Smooth muscle cell (in vitro differentiated cells): ENCODE measurements around the gene PTPRO. TPM values are rescaled to one million over a fixed set of nuclear protein-coding genes. Genes with fewer than 3 reads are reported as not detected.

Experiments used
- DNase-seq: peaks from one replicate; lab custom pipeline; 2025; ENCODE audit not compliant: unreplicated experiment; lab: John Stamatoyannopoulos, UW
- H2AFZ ChIP-seq: fragments of 200-600 bp; sonication (generic); 2 replicates; pipeline ENCODE4 v1.6.0; 2016; ENCODE audit warnings: antibody characterized with exemption, low read depth, mild to moderate bottlenecking
- H3F3A ChIP-seq: fragments of 200-600 bp; sonication (generic); 2 replicates; pipeline ENCODE4 v1.6.0; 2017; ENCODE audit warnings: antibody characterized with exemption, low read depth
- H3K27ac ChIP-seq: fragments of 200-600 bp; sonication (generic); 2 replicates; pipeline ENCODE4 v1.5.1; 2016; ENCODE audit warnings: low read depth, mild to moderate bottlenecking
- H3K27me3 ChIP-seq: fragments of 200-600 bp; sonication (generic); 2 replicates; pipeline ENCODE4 v1.6.1; 2016; ENCODE audit warnings: low read depth, mild to moderate bottlenecking
- H3K36me3 ChIP-seq: fragments of 200-600 bp; sonication (generic); 2 replicates; pipeline ENCODE4 v1.5.1; 2016; ENCODE audit warnings: low read depth
- H3K4me1 ChIP-seq: fragments of 200-600 bp; sonication (generic); 2 replicates; pipeline ENCODE4 v1.5.1; 2016; ENCODE audit warnings: low read depth
- H3K4me2 ChIP-seq: fragments of 200-600 bp; sonication (generic); 2 replicates; pipeline ENCODE4 v1.6.0; 2016; ENCODE audit warnings: mild to moderate bottlenecking
- H3K4me3 ChIP-seq: fragments of 200-600 bp; sonication (generic); 2 replicates; pipeline ENCODE4 v1.5.1; 2016; ENCODE audit warnings: mild to moderate bottlenecking
- H3K79me2 ChIP-seq: fragments of 200-600 bp; sonication (generic); 2 replicates; pipeline ENCODE4 v1.6.0; 2016; ENCODE audit warnings: low read depth, mild to moderate bottlenecking
- H3K9ac ChIP-seq: fragments of 200-600 bp; sonication (generic); 2 replicates; pipeline ENCODE4 v1.6.0; 2016; ENCODE audit warnings: low read depth
- H3K9me3 ChIP-seq: fragments of 200-600 bp; sonication (generic); replicated peaks from 2 replicates; pipeline ENCODE4 v1.5.1; 2016; ENCODE audit warnings: low read depth
- H4K20me1 ChIP-seq: fragments of 200-600 bp; sonication (generic); 2 replicates; pipeline ENCODE4 v1.6.0; 2016; ENCODE audit warnings: low read depth
- WGBS: methylation state at CpG from one replicate; pipeline ENCODE4 v1.1.7; 2016; ENCODE audit warnings: low lambda C conversion rate; 5-methylcytosine and 5-hydroxymethylcytosine counted together
- polyA plus RNA-seq: library from polyadenylated mRNA; unstranded; fragments of >200 nt; fragmentation: Nextera tagmentation; extraction: Ambion mirVana; gene quantifications from 2 replicates; pipeline ENCODE4 v1.2.1, GENCODE V29; 2016
- total RNA-seq: library from RNA; depleted of rRNA; stranded (reverse); fragments of >200 nt; gene quantifications from 2 replicates; pipeline ENCODE4 v1.2.3, GENCODE V29; 2014
- TF ChIP-seq, protein P1 (sequence below): fragments of 200-600 bp; sonication (generic); IDR thresholded peaks from 2 replicates; pipeline ENCODE4 v1.5.1; 2017; ENCODE audit warnings: borderline replicate concordance, mild to moderate bottlenecking, antibody characterized with exemption; ENCODE audit not compliant: insufficient read depth, poor library complexity, severe bottlenecking

Gene PTPRO
- total and polyA plus RNA-seq, 2 experiments from 2014 or later, result not detected

DNA sequence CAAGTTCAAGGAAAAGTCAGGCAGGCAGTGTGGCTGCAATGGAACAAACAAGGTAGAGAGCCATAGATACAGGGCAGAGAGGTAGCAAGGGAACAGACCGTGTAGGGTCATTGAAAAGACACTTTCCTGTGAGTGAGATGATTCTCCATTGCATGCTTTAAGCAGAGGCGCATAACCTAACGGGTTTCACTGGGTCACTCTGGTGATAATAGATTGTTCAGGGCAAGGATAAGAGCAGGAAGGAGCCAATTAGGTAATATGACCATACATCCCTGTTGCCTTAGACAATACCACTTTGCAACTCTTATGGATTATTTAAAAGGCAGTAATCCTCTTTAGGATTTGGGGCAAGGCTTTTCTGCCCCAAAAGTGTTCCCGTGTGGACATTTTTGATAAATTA lies 214.1 kb downstream of the PTPRO start:
- H3K4me1 ChIP-seq, result peaks cover 5% of the 10 kb centered on the region
- no peaks in the 10 kb centered on the region for H4K20me1 ChIP-seq
- no peak overlapping the region for H3K27ac ChIP-seq
- 87% methylated on average over 4 of the region's 4 CpGs for WGBS
- no peaks in the 10 kb centered on the region for H3K27me3 ChIP-seq
- DNase-seq, result no peak
- TF ChIP-seq, protein P1, sequence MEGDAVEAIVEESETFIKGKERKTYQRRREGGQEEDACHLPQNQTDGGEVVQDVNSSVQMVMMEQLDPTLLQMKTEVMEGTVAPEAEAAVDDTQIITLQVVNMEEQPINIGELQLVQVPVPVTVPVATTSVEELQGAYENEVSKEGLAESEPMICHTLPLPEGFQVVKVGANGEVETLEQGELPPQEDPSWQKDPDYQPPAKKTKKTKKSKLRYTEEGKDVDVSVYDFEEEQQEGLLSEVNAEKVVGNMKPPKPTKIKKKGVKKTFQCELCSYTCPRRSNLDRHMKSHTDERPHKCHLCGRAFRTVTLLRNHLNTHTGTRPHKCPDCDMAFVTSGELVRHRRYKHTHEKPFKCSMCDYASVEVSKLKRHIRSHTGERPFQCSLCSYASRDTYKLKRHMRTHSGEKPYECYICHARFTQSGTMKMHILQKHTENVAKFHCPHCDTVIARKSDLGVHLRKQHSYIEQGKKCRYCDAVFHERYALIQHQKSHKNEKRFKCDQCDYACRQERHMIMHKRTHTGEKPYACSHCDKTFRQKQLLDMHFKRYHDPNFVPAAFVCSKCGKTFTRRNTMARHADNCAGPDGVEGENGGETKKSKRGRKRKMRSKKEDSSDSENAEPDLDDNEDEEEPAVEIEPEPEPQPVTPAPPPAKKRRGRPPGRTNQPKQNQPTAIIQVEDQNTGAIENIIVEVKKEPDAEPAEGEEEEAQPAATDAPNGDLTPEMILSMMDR, result no peak
- no peaks in the 10 kb centered on the region for H3K9me3 ChIP-seq
- H2AFZ ChIP-seq, result no peak overlapping the region
- no peak overlapping the region for H3K4me2 ChIP-seq
- H3F3A ChIP-seq, result peaks cover 11% of the 10 kb centered on the region
- H3K4me3 ChIP-seq, result no peak overlapping the region
- no peaks in the 10 kb centered on the region for H3K79me2 ChIP-seq
- H3K9ac ChIP-seq, result no peak overlapping the region
- no peaks in the 10 kb centered on the region for H3K36me3 ChIP-seq

DNA sequence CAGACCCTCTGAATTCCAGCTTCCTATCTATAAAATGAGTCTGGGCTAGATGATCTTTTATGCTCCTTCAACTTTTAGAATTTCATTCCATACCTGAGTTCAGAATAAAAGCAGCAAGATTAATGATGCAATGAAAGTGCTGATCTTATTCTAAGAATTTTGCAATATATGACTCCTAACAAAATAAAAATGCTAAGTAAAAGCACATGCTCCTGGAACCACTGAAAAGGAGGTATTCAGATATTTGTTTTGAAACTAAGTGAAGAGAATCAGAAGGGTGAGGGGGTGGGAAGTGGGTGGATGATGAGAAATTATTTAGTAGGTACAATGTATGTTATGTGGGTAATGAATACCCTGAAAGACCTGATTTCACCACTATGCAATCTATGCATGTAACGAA lies 216.6 kb downstream of the PTPRO start:
- peaks cover 11% of the 10 kb centered on the region for H3F3A ChIP-seq
- H3K9me3 ChIP-seq, result no peaks in the 10 kb centered on the region
- H2AFZ ChIP-seq, result no peak overlapping the region
- H3K9ac ChIP-seq, result no peak overlapping the region
- 92% methylated on average over 1 of the region's 1 CpG for WGBS
- DNase-seq, result no peak
- TF ChIP-seq, protein P1, result no peak
- no peaks in the 10 kb centered on the region for H4K20me1 ChIP-seq
- H3K79me2 ChIP-seq, result no peaks in the 10 kb centered on the region
- no peak overlapping the region for H3K27ac ChIP-seq
- H3K36me3 ChIP-seq, result no peaks in the 10 kb centered on the region
- no peaks in the 10 kb centered on the region for H3K27me3 ChIP-seq
- no peak overlapping the region for H3K4me2 ChIP-seq
- H3K4me1 ChIP-seq, result peaks cover 5% of the 10 kb centered on the region
- no peak overlapping the region for H3K4me3 ChIP-seq

DNA sequence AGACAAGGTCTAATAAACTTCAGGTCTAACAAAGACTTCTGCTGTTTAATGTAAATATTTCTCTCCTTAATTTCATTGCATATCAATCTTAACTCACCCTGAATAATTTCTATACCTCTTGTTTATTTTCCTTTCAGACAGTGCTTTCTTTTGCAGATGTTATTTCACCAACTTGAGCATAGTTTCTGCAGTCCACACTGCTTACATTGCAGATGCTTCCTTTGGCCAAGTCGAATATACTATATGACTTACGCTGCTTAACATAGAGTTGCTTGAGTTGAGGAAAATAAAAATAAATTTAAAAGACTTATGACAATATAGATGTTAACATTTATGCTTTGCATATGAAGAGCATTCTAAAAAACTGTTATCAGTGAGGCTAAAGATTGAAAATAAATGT lies 217.7 kb downstream of the PTPRO start:
- TF ChIP-seq, protein P1, result no peak
- Histone ChIP-seq H2AFZ (no peak overlapping the region), H3K9ac (no peak overlapping the region), H3F3A (peaks cover 11% of the 10 kb centered on the region), H3K36me3 (no peaks in the 10 kb centered on the region), H3K4me1 (peaks cover 5% of the 10 kb centered on the region), H3K79me2 (no peaks in the 10 kb centered on the region), H4K20me1 (no peaks in the 10 kb centered on the region), H3K27ac (peak overlapping the region; percentile 30), H3K4me3 (no peak overlapping the region), H3K9me3 (no peaks in the 10 kb centered on the region), H3K4me2 (no peak overlapping the region), H3K27me3 (peaks cover 4% of the 10 kb centered on the region)
- DNase-seq, result no peak
- 77% methylated on average over 2 of the region's 2 CpGs for WGBS

DNA sequence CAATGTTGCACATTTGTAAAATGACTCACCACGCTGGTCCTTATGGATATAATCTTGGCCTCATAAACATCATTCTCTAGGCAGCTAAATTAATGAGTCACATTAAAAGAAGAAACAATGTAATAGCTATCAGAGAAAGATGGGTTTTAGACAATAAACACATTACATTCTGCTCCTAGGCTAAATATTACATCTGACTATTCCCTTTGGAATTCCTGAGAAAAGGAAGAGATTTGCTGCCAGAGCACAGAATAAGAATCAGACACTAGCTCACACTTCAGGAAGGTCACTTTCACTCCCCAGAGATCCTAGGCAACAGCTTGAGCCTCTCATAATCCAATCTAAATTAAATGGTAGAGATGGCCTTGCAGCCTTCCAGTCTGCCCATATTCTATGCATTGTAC lies 218.2 kb downstream of the PTPRO start:
- no peaks in the 10 kb centered on the region for H3K9me3 ChIP-seq
- H3K4me2 ChIP-seq, result peak overlapping the region; percentile 71
- WGBS, result 57% methylated on average over 1 of the region's 1 CpG
- peak overlapping the region; percentile 49 for H3K27ac ChIP-seq
- H3K9ac ChIP-seq, result no peak overlapping the region
- H3K79me2 ChIP-seq, result no peaks in the 10 kb centered on the region
- H3F3A ChIP-seq, result peaks cover 11% of the 10 kb centered on the region
- H3K4me1 ChIP-seq, result peaks cover 5% of the 10 kb centered on the region
- DNase-seq, result no peak
- H3K27me3 ChIP-seq, result peaks cover 4% of the 10 kb centered on the region
- H3K36me3 ChIP-seq, result no peaks in the 10 kb centered on the region
- TF ChIP-seq, protein P1, result no peak
- no peak overlapping the region for H3K4me3 ChIP-seq
- H4K20me1 ChIP-seq, result no peaks in the 10 kb centered on the region
- H2AFZ ChIP-seq, result no peak overlapping the region
